B cell (primary cell): Measurements from ENCODE around the gene KLHL3.

Source experiments
- CTCF ChIP-seq: fragments of 200-600 bp; IDR thresholded peaks from one replicate; pipeline ENCODE4 v1.8.0; 2022; ENCODE audit warnings: antibody characterized with exemption, mild to moderate bottlenecking
- EZH2 ChIP-seq: IDR thresholded peaks from 2 replicates; pipeline ENCODE4 v1.6.1; 2012; ENCODE audit warnings: borderline replicate concordance, low read depth, mild to moderate bottlenecking, moderate library complexity, low read length; ENCODE audit not compliant: insufficient read depth, poor library complexity, severe bottlenecking

- no peak for TF ChIP-seq CTCF
- TF ChIP-seq EZH2 = no peak
Measured at GRCh38 chr5:137642091-137642490, 93.8 kb downstream of the KLHL3 start.
